HepG2 (cell line): ENCODE results near the gene TUBA4B. TPM values are rescaled to one million over a fixed set of nuclear protein-coding genes. Genes with fewer than 3 reads are reported as not detected.

Experiments used
- CBX1 ChIP-seq: IDR thresholded peaks from one replicate; pipeline ENCODE4 v1.6.1; 2016; ENCODE audit warnings: antibody characterized with exemption, low read depth
- GRHL1 ChIP-seq: sonication (generic); formaldehyde crosslinking; conservative IDR thresholded peaks from 2 replicates; pipeline ENCODE4 v1.8.0; 2022; ENCODE audit warnings: missing genetic modification reagents
- HMGXB3 ChIP-seq: sonication (generic); formaldehyde crosslinking; IDR thresholded peaks from 2 replicates; pipeline ENCODE4 v1.4.0; 2020; ENCODE audit warnings: missing genetic modification reagents, borderline replicate concordance
- HOMEZ ChIP-seq: IDR thresholded peaks from 2 replicates; pipeline ENCODE4 v1.6.1; 2016; ENCODE audit warnings: low read depth
- JDP2 ChIP-seq: sonication (generic); formaldehyde crosslinking; IDR thresholded peaks from 2 replicates; pipeline ENCODE4 v1.8.1; 2022; ENCODE audit warnings: missing genetic modification reagents, borderline replicate concordance
- KLF16 ChIP-seq, 2 experiments: sonication (generic) in 1 of 2; formaldehyde crosslinking in 1 of 2; IDR thresholded peaks; 2 replicates each; pipeline versions ENCODE4 v1.6.1 to v1.8.0; 2016 to 2023; ENCODE audit warnings: missing genetic modification reagents in 2 of 2, missing compliant biosample characterization in 1 of 2
- NR2C2 ChIP-seq: sonication (generic); formaldehyde crosslinking; IDR thresholded peaks from 2 replicates; pipeline ENCODE4 v1.4.0; 2020; ENCODE audit warnings: missing genetic modification reagents, mild to moderate bottlenecking, moderate library complexity, borderline replicate concordance
- RARG ChIP-seq: sonication (generic); formaldehyde crosslinking; IDR thresholded peaks from 2 replicates; pipeline ENCODE4 v1.4.0; 2020; ENCODE audit warnings: low read depth, mild to moderate bottlenecking, missing genetic modification reagents
- RBAK ChIP-seq: sonication (generic); formaldehyde crosslinking; IDR thresholded peaks from 2 replicates; pipeline ENCODE4 v1.5.1; 2020; ENCODE audit warnings: mild to moderate bottlenecking, missing genetic modification reagents
- STAG1 ChIP-seq: sonication (generic); formaldehyde crosslinking; IDR thresholded peaks from 2 replicates; pipeline ENCODE4 v1.4.0; 2020; ENCODE audit warnings: missing genetic modification reagents
- THAP11 ChIP-seq: IDR thresholded peaks from 2 replicates; pipeline ENCODE4 v1.6.1; 2016; ENCODE audit warnings: missing biosample characterization, missing genetic modification reagents
- ZBTB20 ChIP-seq: sonication (generic); formaldehyde crosslinking; IDR thresholded peaks from 2 replicates; pipeline ENCODE4 v1.8.1; 2023; ENCODE audit warnings: missing genetic modification reagents, low read depth, mild to moderate bottlenecking, borderline replicate concordance
- ZKSCAN8 ChIP-seq: IDR thresholded peaks from 2 replicates; pipeline ENCODE4 v1.6.1; 2016; ENCODE audit warnings: borderline replicate concordance, missing genetic modification reagents, missing compliant biosample characterization
- ZNF234 ChIP-seq: sonication (generic); formaldehyde crosslinking; conservative IDR thresholded peaks from 2 replicates; pipeline ENCODE4 v1.5.1; 2020; ENCODE audit warnings: mild to moderate bottlenecking, missing genetic modification reagents
- ZNF468 ChIP-seq: sonication (generic); formaldehyde crosslinking; IDR thresholded peaks from 2 replicates; pipeline ENCODE4 v1.8.0; 2022; ENCODE audit warnings: mild to moderate bottlenecking, moderate library complexity, missing genetic modification reagents
- ZNF639 ChIP-seq: conservative IDR thresholded peaks from 2 replicates; pipeline ENCODE4 v1.6.1; 2018; ENCODE audit warnings: missing genetic modification reagents
- polyA plus RNA-seq, 8 experiments: library from polyadenylated mRNA; depleted of rRNA in 3 of 8; stranded (reverse) in 7 of 8; unstranded in 1 of 8; fragments of >200 nt; fragmentation: Illumina TruSeq in 4 of 8; extraction: Trizol in 4 of 8; gene quantifications; 2 replicates each; pipeline versions ENCODE4 v1.2.1 to v1.2.3, GENCODE V29; 2011 to 2016; ENCODE audit warnings: low read depth in 4 of 8, missing spikeins in 1 of 8, mixed read lengths in 1 of 8; ENCODE audit not compliant: insufficient read depth in 1 of 8
- total RNA-seq, 5 experiments: library from RNA; depleted of rRNA; stranded (reverse); fragments of >200 nt; fragmentation: Illumina TruSeq; extraction: Trizol; gene quantifications; 2 replicates each; pipeline ENCODE4 v1.2.3, GENCODE V29; 2016; ENCODE audit warnings: low read depth in 1 of 5
- TF ChIP-seq, protein P1 (sequence below): sonication (generic); formaldehyde crosslinking; IDR thresholded peaks from 2 replicates; pipeline ENCODE4 v1.4.0; 2020; ENCODE audit warnings: missing genetic modification reagents

TUBA4B gene
- total and polyA plus RNA-seq, 2 of the 13 experiments (the other 11 are each of a cell fraction or from before 2014, with no cell fraction given) = 0.18 to 0.22 TPM

GRCh38 chr2:219218732-219219701, 34.0 kb upstream of the TUBA4B start, which contains the start of gene ABCB6 (continued):
- TF ChIP-seq, protein P1, sequence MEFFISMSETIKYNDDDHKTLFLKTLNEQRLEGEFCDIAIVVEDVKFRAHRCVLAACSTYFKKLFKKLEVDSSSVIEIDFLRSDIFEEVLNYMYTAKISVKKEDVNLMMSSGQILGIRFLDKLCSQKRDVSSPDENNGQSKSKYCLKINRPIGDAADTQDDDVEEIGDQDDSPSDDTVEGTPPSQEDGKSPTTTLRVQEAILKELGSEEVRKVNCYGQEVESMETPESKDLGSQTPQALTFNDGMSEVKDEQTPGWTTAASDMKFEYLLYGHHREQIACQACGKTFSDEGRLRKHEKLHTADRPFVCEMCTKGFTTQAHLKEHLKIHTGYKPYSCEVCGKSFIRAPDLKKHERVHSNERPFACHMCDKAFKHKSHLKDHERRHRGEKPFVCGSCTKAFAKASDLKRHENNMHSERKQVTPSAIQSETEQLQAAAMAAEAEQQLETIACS (CRISPR knock-in tag) = peak; percentile 62
- TF ChIP-seq ZNF639 (CRISPR knock-in tag) (peak; percentile 68), THAP11 (peak; percentile 81), ZNF234 (CRISPR knock-in tag) (no peak), RBAK (CRISPR knock-in tag) (no peak), HOMEZ (CRISPR knock-in tag) (peak; percentile 49; the same call in 1 of the 2 replicates), HMGXB3 (peak; percentile 92; the same call in 1 of the 2 replicates), RARG (CRISPR knock-in tag) (0 out of 2 replicates have a peak, but pooled peaks have one; percentile 77), ZKSCAN8 (no peak; the same call in 1 of the 2 replicates), JDP2 (CRISPR knock-in tag) (peak; percentile 46; the same call in 1 of the 2 replicates), ZBTB20 (CRISPR knock-in tag) (peak; percentile 92), NR2C2 (peak; percentile 37; the same call in 1 of the 2 replicates), CBX1 (peak; percentile 74), KLF16 (CRISPR knock-in tag; IDR thresholded peaks at IDR 0.05) (peak; percentile 6 to 95; a peak in 2 of 4 replicates), GRHL1 (CRISPR knock-in tag) (no peak), ZNF468 (CRISPR knock-in tag) (no peak), STAG1 (CRISPR knock-in tag) (peak; percentile 37)
